HG03066 (cell line): ENCODE results near the gene VCL.
"Not testable (repeated sequence)": the region's sequence is repeated elsewhere in the genome, so short reads cannot be mapped to it uniquely, and the experiment has no call there.

Experiments used
- ATAC-seq: cut with Tn5 transposase; IDR thresholded peaks from one replicate; pipeline ENCODE4 v1.9.1; 2021; ENCODE audit warnings: low read depth; ENCODE audit not compliant: unreplicated experiment

Gene VCL

DNA sequence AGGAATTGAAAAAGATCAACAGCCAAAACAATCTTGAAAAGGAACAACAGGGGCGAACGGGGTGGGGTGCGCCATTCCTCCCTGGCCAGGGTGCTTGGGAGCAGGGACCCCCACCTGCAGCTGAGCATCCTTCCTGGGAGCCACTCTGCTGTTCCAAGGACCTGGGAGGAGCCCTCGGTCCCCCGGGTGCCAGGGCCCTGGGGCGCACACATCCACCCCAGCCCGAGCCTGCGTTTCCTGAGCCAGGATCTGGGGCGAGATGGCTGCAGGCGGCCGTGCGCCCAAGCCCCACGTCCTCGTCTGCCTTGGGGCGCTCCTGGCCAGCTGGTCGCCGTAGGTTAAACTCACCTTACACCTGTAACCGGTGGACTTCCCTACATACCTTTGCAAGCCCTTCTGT, 142.1 kb downstream of the VCL start:
- no peak for ATAC-seq

DNA sequence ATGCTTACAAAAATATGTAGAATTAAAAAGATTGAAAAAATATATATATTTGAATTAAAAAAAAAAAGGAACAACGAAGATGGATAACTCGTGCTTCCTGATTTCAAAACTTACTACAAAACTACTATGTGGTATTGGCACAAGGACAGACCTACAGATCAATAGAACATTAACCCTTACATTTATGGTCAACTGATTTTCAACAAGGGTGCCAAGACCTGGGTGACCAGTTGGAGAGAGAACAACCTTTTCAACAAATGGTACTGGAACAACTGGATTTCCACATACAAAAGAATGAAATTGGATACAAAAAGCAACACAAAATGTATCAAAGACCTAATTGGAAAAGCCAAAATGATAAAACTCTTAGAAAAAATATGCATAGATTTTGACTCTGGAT, 142.6 kb downstream of the VCL start:
- no peak for ATAC-seq

DNA sequence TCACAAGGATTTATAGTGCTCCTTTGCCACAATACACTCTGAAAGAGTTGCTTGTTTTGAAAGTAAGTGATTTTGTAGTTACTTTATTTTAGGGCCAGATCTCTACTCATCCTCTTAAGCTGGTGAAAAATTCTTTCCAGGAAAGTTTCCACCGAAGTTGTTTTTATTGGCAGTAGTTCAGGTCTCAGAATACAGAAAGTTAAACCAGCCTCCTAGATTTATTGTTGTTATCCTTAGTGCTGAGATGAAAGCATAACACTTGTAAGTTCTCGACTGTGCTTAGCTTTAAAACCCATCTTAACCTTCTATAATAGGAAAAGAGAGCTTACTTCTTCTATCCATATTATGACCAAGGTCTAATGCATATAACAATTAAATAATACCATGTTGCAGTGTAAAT, 147.2 kb downstream of the VCL start:
- ATAC-seq, result no peak

DNA sequence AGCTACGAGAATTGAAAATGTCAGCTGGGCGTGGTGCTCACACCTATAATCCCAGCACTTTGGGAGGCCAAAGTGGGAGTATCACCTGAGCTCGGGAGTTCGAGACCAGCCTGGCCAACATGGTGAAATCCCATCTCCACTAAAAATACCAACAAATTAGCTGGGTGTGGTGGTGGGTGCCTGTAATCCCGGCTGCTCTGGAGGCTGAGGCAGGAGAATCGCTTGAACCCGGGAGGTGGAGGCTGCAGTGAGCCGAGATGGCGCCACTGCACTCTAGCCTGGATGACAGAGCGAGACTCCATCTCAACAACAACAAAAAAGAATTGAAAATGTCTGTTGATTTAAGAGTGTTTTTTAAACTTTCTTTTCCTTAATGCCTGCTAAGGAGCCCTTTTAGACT, 149.1 kb downstream of the VCL start:
- ATAC-seq, result not testable (repeated sequence)

GRCh38 chr10:74150204-74150989, 152.5 kb downstream of the VCL start, which contains the start of gene AP3M1:
Gene AP3M1, minus strand, starts transcription at chr10:74150828. Its CDS starts 12,449 bp downstream, at chr10:74138379.
- ATAC-seq, result peak; percentile 34

DNA sequence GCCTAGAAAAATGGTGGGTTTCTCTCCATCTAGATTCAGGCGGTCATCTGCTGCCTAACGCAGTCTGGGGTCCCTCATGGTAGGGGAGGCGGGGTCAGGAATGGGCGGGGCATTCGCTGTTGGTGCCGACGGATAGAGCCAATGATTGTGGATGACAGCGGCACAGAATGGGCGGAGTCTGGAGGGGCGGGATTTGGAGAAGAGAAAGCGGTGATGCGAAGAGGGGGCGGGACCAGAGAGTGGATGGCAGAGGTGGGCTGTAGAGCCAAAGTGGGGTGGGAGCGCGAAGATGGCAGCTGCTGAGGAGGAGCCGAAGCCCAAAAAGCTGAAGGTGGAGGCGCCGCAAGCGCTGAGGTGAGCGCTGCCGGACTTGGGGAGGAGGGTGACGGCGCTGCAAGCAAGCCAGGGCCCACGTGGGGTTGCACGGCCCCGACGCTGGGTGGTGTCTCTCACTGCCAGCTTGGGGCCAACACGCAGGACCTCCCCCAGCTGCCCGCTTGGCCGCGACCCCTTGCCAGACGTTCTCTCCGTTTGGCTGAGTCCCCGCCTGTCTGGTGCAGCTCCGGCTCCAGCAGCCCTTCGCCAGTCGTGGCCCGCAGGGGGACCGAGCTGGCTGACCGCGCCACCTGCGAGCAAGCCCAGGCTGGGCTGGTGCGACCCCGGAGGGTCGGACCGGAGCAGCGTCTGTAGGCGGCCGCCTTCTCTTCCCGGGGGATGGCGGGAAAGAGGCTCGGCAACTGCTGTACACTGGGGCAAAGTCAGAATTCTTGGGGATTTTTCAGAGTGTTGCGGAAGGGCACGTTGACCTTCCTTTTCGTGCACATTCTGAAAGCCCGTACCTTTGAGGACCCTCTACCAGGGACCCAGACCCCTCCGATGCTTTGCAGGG, 153.3 kb downstream of the VCL start, which contains the start of gene ADK:
TSS of gene ADK (plus strand) at position 232 of the 889 bp plus-strand sequence. CDS start at position 290, 58 bp downstream.
- peak; percentile 79 for ATAC-seq

DNA sequence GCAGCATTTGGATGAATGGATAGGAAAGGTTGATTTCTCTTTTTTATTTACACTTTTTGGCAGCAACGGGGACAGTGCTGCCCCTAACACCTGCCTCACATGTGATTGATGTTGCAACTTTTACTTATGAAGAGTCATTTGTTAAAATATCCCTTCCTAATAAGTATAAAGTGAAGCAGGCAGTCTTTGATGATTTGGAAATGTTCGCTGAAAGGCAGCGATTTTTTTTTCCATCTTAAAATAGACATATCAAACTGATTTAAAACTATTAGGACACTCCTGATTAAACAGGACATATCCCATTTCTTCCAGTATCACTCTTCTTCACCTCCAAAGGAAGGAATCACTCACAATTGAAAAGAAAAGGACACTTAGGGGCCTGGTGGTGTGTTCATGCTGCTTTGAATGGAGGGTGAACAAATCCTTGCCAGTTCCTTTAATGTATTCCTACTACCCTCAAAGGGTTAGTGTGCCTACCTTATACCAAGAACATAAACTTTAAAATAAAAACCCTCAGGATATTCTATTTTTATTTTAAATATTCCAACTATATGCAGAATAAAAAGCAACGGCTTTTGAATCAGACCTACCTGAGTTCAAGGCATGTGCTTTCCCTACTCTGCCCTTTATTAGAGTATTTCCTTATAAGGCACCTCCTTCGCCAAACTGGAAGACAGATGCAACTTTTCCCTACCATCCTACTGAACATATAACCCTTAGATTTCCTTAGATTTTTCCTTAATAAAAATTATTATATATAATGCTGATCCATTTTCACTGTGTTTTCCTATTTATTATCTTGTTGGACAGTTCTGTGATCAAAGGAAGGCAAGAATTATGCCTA, 154.2 kb downstream of the VCL start:
- no peak for ATAC-seq

DNA sequence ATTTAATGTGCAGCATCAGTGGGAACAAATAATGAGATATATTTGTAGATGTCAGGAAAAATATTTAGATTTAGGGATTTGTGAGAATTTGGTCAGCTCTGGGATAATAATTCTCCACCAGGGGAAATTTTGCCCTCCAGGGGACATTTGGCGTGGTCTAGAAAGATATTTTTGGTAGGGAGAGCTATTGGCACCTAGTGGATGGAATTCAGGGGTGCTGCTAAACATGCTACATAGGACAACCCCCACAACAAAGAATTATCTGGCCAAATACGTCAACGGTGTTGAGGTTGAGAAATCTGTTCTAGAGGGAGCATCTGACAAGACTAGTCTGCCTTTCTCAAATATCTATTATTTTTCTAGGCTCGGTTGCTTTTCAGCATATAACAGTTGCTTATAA, 155.2 kb downstream of the VCL start:
- no peak for ATAC-seq

- no peak for ATAC-seq
These were observed 155.8 kb downstream of the VCL start for GRCh38 chr10:74153676-74154075.

GRCh38 chr10:74156919-74157289, 159.0 kb downstream of the VCL start:
- no peak for ATAC-seq

DNA sequence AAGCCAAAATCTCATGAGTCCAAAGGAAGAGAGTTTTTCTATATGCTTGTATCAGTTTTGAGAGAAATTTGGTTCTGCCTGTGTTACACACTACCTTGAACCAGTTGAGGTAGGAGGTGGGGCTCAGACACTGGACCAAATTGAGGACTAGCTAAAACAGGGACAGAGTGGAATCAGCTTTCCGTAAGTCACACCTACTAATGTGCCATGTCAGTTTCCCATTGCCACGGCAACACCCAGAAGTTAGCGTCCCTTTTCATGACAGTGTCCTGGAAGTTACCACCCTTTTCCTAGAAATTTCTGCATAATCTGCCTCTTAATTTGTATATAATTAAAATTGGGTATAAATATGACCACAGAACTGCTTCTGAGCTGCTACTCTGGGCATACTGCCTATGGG, 162.1 kb downstream of the VCL start:
- no peak for ATAC-seq

DNA sequence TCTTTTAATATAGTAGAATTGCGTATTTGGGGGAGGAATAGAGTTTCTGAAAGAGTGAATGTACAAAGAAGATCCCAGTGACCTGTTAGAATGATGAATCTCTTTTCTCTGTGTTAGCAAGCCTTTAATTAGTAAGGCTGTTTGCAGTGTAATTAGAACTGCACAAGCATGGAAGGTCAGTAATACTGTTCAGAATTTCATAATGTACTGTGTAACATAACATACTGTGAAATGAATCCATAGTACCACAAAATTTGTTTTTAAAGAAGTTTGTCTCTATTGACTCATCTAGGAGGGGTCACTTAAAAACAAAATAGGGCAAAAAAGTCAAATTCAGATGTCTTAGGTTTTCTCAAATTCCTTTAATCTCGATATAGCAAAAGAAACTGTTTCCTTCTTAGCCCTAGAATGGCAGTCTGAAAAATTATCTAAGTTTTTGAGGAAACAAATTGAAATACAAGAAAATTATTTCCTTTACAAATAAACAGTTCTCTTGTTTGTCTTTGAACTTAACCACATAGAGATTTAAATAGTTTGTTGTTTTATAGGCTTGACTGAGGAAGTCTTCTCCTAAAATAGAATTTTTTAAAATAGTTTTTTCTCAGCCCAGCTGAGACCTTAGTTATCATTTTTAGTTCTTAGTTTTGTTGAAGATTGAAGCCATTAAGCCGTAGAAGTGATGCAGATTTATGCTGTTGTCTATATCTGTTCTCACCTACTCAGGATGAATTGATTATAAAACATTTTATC, 165.6 kb downstream of the VCL start:
- ATAC-seq, result no peak

- ATAC-seq, result no peak
These were observed 167.0 kb downstream of the VCL start for GRCh38 chr10:74164716-74165529.

- no peak for ATAC-seq
These were observed 167.6 kb downstream of the VCL start for GRCh38 chr10:74165530-74165901.

DNA sequence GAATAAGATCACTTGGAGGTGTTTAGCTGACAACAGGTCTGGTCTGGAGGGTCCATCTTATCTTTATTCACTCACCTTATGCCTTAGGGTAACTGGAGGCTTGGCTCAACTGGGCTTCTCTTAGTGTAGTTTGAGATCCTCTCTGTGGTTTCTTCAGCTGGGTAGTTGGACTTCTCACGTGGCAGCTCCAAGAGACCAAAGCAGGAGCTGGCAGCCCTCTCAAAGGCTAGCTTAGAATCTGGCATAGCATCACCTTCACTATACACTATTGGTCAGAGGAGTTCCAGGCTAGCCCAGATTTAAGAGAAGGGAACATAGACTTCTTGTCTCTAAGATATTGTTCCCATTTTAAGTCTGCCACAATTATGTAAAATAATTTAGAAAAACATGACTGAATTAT, 169.5 kb downstream of the VCL start:
- no peak for ATAC-seq
